Measurements from ENCODE around the gene SNX12.

DNA sequence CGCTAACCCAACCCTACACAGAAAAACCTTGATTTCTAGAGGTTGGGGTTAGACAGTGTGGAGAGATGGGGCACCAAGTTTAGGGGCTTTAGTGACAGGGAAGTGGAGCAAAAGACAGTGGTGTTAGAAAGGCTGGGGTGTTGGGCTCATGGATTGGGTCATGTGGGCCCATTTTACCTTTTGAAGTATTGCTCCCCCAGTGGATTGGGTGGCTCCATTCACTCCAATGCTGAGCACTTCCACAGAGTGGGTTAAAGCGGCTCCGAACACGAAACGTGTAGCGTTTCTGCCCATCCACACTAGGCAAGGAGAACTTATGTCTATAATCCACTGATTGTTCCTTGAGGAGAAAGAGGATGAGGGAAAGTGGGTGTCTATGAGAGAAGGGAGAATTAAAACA lies 40.9 kb upstream of the SNX12 start:
- TF ChIP-seq, protein P1, sequence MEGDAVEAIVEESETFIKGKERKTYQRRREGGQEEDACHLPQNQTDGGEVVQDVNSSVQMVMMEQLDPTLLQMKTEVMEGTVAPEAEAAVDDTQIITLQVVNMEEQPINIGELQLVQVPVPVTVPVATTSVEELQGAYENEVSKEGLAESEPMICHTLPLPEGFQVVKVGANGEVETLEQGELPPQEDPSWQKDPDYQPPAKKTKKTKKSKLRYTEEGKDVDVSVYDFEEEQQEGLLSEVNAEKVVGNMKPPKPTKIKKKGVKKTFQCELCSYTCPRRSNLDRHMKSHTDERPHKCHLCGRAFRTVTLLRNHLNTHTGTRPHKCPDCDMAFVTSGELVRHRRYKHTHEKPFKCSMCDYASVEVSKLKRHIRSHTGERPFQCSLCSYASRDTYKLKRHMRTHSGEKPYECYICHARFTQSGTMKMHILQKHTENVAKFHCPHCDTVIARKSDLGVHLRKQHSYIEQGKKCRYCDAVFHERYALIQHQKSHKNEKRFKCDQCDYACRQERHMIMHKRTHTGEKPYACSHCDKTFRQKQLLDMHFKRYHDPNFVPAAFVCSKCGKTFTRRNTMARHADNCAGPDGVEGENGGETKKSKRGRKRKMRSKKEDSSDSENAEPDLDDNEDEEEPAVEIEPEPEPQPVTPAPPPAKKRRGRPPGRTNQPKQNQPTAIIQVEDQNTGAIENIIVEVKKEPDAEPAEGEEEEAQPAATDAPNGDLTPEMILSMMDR (IDR thresholded peaks at IDR 0.05) = no peak
- TF ChIP-seq POLR2A (IDR thresholded peaks at IDR 0.05) = no peak

Measured in stomach (tissue), 4 donors.